CD4-positive, alpha-beta T cell treated with Interferon alpha-2 for 1 hour (primary cell): Measurements from ENCODE around the gene SBF1.

Experiments
- DNase-seq, 2 donors: peaks; one replicate each; pipeline ENCODE4 v3.0.0-alpha.2; 2020 to 2022

SBF1 gene

DNA sequence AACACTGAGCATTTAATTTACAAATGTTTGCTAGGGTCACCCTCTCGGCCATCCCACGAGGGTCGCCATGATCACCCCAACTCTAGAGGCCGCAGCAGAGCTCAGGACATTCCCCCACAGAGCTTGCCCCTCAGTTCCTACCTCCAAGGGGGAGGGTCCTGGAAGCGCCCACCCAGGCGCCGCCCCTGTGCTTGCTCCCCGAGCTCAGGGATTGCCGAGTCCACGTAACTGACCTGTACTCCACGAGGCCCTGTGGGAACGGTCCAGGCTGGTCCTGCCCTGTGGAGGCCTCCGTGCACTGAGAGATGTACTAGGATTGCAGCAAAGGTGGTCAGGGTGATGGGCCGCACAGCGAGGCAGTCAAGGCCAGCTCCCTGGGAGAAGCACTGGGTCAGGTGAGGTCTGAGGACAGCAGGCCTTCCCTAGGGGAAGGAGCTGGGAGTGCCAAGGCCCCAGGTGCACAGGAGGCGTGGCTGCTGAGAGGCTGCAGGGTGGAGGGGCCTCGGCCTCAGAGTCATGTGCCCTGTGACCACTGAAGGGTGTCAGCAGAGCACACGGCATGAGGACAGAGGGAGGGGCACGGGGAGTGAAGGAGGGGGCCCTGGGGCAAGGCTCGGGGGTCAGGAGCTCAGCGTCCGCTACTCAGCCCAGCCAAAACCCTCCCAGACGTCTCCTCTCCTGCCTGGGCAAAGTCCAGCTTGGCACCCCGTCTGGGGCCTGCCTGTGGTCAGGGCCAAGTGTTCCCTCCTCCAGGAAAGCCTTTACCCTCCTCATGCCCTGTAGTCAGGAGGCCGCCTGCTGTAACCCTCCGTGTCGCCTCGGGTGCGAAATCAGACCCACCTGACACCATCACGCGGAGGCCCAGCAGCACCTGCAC is 9.4 kb upstream of the SBF1 start:
- no peak for DNase-seq

DNA sequence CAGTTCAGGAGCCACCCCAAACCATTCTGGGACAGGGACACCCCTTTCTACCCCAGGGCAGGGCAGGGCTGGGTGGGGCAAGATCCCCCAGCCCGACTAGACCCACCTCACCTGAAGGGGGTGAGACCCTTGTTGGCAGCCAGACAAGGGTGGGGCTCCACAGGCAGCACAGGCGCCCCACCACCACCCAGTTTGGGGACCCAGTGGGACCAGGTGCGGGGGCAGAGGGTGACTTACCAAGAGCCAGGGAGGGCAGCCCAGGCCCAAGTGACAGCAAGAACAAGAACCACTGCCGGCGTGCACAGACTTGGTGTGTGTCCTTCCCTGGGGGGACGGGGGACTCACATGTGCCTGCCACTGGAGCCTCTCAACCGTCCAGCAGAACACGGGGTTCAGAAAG is 8.7 kb upstream of the SBF1 start:
- DNase-seq = no peak

DNA sequence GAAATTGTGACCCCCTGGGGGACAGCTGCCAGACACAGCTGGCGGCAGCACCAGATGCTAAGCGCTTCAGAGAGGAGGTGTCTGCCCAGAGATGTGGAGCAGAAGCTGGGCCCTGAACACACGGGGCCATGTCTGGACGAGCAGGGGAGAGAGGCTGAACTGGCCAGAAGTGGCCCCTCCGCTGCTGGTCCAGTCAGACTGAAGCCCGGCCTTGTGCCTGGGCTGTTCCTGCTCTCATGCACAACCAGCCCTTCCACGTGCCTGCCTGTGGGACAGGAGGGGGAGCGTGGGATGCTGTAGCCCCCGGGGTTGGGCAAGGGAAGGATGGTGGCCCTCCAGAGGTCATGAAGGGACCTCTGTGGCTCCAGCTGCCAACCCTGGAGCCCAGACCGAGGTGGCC is 8.3 kb upstream of the SBF1 start:
- DNase-seq = no peak

DNA sequence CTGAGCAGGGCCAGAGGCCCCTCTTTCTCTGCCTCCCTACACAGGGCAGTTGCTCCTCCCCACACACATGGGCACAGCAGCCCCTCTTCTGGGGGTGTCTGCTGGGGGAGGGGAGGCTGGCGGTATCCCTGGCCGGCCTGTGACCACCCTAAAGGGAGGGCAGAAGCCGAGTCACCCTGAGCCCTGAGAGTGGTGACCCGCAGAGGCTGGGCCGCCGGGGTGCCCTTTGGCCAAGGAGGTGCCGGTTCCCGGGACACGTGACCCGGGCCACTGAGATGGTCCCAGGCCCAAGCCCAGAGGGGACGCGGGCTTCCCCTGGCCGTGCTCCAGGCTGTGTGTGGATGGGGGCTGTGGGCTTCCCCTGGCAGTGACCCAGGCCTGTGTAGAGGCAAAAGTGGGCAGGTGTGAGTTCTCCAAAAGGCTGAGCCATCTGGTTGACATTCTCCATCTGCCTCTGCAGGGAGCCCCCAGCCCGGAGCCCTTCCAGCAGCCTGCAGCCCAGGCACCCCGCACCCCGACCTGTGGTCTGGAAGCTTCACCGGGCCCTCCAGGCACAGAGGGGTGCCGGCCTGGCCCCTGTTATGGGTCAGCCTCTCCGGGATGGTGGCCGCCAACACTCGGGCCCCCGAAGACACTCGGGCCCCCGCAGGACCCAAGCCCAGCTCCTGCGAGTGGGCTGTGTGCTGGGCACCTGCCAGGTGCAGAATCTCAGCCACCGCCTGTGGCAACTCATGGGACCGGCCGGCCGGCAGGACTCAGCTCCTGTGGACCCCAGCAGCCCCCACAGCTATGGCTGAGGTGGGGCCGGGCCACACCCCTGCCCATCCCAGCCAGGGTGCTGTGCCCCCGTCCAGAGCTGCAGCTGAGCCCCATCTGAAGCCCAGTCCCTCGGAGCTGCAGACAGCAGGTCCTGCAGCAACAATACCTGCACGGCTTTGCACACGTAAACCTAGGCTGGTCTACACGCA is 7.6 kb upstream of the SBF1 start:
- DNase-seq = no peak

DNA sequence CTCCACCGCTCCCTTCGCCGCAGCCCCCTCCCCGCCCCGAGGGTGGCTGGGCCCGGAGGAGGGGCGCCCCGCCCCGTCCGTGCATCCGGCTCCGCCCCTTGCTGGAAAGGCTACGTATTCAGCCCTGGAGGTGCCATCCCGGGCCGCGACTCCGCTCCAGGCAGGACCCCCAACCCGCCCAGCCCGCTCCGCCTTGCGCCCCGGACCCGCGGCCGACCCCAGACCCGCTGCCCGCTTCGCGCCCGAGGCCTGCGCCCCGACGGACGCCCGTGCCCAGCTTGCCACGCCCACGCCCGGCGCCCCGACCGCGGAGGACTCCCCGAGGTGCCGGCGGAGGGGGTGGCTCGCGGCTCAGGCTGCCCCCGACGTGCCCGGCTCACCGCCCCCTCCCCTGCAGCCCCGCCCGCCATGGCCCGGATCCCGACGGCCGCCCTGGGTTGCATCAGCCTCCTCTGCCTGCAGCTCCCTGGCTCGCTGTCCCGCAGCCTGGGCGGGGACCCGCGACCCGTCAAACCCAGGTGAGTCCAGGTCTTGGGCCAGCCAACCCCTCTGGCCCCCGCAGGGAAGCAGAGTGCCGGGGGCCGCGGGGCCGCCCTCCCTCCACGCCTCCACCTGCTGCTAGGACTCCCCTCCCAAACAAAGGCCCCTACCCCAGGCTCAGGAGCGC is 6.7 kb upstream of the SBF1 start, which contains the start of gene ADM2:
Gene ADM2 (plus strand): TSS at position 104 of the 667 bp plus-strand sequence. CDS start 305 bp downstream, at position 409.
- peak; percentile 51 to 76 for DNase-seq

DNA sequence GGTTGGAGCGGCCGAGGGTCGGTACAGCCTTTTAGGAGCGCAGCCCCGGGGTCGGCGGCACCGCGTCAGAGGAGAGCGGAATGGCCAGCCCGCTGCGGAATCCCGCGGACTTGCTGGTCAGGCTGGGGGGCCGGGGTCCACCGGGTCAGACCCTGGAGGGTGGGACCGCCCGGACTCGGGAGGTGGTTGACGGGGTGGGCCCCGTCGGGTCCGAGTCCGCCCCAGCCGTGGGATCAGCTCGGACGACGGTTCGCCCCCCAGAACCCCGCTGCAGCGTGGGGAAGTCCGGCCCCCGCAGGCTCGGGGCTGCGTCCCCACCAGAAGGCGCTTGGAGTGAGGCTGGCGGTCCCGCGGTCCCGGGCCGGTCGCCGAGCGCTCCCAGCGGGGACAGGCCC is 6.2 kb upstream of the SBF1 start:
- no peak for DNase-seq

DNA sequence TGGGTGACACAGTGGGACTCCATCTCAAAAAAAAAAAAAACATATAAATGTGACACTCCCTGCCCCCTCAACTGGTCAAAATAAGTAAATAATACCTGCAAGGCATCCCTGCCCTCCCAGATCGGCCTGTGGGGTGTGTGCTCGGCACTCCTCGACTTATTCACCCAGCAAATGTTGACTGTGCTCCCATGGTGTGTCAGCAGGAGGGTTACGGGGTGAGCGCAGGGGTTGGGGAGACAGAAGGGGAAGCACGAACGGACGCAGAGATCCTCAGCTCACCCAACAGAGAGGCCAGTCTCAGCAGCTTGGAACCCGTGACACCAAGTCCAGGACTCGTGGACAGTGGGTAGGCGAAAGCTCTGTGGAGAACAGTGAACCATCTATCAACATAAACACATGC is 4.9 kb upstream of the SBF1 start:
- DNase-seq = no peak

DNA sequence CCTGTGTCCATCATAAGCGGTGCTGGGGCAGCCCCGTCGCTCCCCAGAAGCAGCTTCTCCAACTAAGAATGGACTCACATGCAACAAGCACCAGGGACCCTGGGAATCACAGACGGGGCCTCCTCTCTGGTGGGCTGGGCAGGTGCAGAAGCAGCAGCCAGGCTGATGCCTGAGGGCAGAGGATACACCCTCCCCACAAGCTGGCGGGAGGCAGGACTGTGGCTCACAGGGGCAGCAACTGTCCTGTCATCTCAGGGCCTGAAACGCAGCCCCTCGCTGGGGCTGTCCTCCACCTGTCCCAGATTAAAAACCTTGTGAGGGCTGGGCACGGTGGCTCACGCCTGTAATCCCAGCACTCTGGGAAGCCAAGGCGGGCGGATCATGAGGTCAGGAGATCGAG is 3.1 kb upstream of the SBF1 start:
- no peak for DNase-seq

DNA sequence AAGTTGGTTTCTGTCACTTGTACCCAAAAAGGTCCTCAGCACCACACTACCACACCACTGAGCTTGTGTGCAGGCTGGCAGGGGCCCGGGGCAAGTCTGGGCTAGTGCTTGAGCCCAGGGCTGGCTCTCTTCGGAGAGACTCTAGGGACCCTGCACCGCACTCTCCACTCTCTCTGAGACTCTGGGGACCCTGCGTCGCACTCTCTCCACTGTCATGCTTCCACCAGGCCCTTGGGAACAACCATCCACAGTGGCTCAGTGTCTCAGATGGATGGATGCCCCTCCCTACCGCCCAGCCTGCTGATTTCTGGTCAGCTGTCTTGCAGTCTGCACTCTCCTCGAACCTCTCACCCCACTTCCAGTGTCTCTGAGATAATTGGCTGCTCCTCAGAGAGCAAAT is 2.0 kb upstream of the SBF1 start:
- DNase-seq = no peak

DNA sequence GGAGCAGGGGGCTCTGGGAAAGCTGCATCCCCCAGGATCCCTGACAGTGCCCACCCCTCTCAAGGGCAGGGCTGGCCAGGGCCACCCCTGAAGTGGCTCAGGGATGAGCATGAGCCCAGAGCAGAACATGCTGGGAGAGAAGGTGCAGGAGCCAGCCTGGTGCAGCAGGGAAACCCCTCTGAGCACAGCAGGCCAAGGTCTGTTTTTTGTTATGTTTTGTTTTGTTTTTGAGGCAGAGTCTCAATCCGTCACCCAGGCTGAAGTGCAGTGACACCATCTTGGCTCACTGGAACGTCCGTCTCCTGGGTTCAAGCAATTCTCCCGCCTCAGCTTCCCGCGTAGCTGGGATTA is 792 bp upstream of the SBF1 start:
- no peak for DNase-seq

DNA sequence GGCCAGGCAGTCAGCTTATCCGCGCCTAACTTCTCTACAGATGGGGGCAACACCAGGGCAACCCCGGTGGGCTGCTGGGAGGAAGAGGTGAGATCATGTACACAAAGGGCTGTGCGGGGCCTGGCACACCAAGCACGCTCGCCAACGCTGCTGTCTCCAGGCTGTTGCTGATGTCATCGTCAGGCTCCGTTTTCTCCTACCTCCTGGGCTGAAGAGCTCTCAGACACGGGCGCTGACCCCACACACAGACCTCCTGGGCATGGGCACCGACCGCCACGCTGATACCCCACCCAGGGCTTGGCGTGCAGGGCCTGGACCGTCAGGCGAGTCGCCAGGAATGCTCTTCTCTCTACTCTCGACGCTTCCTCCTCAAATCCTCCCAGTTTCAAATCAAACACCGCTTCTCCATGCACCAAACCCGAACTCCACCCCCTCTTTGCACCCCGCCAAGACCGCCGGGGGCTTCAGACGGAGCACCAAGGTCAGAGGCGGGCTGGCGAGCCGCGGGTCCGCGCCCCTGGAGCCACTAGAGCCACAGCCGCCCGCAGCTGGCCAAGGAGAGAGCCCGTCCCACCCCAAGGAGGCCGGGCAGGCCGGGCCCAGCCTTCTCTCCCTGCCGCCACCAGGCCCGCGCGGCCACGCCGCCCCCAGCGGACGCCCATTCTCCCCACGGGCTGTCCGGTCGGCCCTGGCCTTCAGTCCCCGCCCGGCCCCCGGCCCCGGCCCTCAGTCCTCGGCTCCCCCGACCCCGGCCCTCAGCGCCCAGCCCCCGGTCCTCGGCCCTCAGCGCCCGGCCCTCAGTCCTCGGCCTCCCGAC is 772 bp downstream of the SBF1 start:
- peak in 1 of 2 donors; percentile 16 for DNase-seq

DNA sequence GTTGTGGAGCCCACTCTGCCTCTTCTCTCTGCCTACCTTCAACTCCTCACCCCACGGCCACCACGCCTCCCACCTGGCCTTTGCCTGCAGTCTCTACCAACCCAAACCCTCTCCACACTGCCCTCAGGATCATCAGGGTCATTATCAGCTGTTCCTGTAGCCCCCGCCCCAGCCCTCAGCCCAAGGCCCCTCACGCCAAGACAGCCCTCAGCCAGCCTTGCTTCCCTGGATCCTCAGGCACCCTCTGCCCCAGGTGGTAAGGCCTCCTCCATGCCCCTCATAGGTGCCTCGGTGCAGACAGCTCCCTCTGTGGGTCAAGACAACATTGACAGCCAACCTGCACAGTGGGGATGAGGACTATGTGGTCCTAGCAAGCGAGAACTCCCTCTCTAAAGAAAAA is 1.7 kb downstream of the SBF1 start:
- peak; percentile 47 to 69 for DNase-seq

DNA sequence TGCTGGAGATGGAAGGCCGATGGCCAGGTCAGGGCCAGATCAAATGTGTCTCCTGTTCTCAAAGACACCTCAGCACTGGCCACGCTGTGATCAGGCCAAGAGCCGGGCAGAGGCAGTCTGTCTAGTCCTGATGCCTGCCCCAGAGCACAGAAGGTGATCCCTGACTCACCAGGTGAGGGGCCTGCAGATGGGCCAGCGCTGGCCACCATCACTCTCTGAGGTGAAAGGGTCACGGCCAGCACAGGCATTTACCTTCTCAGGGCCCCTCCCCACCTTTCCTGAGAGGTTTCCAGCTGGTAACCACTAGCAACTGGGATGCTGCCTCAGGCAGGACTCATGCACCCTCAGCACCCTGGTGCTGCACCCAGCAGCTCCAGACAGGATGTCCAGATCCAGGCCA is 2.9 kb downstream of the SBF1 start:
- DNase-seq = no peak

DNA sequence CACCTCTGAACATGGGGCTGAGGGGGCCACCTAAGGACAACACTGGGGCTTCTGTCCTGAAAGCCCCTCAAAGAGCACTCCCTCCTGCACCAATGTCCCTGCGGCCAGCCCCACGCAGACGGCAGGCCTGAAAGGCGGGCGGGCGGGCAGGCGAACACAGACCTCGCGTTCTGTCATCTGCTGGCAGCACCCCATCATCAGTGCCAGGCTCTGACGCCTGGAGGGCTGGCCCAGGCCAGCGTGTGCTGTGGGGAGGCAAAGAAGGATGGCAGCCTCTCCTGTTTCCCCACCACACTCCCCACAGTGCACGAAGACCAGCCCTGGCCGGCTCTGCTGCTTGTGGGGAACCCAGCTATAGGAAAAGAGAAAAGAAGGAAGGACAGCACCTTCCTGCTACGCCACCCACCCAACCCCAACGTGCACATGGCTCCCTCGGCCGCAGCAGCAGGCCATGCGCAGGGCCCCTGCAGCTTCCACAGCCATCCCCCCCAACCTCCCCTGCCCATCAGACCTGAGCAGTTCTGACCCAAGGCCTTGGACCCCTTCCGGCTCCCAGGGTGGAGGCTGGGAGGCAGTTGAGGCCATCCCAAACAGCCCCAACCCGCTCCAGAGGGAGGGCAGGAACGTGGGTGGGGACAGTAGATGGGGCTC is 3.5 kb downstream of the SBF1 start:
- no peak for DNase-seq

DNA sequence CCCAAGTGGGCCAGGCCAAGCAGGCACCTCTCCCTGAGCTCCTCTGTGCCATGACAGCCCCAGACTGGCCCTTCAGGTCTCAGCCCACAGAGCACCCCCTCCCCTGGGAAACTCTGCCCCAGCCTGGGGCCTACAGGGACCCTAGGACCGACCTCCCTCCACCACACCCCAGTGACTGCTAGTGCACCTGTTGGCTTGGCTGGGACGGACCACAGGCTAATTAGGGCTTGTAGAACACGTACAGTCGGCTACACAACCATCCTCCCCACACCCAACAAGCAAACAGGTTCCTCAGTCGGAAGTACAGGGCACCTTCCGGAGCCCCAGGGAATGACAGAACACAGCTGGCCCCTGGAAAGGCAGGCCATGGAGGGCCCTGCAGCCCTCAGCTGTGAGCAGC is 4.3 kb downstream of the SBF1 start:
- no peak for DNase-seq

DNA sequence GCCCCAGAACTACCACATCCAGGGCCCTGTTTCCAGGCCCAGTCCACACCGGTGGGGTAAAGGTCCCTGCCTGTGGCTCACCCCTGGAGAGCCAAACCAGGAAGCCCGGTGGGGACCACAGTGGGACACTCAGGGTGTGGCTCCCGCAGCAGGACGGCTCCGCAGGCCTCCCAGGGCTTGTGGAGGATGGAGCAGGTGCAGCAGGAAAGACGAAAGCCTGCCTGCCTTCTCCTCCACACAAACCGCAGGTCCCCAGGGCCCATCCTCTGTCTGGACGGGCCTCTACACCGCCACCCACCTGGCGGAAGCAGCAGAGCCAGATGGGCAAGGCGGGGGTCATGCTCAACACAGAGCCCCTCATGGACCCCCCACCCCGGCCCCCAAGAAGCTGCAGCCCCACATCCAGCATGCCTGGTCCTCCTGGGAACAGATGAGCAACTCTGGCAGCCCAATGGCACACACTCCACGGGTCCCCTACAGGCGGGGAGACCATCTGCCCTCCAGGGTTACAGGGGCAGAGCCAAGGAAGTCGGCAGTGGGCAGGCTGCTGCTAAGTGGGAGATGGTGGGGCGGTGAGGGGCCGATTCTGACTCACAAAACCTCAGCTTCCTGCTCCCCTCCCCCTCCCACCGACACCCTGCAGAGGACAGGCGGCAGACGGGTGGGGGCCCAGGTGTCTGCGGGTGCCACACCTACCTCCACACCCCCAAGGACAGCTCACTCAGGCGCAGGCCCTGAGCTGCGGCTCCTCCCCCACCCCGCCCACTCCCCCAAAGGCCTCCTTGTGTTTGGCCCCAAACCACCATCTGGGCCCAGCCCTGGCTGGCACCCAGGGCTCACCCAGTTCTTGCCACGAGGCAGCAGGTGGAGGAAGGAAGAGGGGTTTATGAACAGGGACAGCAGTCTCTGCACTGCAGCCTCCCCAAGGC is 5.2 kb downstream of the SBF1 start:
- peak; percentile 97 to 98 for DNase-seq

DNA sequence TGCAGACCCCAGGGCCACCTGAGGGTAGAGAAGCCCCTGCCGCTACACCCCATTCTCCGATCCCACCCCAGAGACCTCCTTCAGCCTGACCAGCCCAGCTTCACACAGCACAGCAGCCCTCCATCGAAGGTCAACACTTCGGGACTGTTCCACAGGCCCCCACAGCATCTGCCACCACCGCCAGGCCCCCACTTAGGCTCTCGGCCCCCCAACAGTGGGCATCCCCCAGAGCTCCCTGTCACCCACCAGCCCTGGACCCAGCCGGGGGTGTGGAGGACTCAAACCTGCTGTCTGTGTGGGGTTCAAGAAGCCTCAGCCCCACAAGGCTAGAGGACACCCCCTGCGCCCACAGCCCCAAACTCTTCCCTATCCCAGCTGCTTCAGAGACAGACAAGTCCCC is 6.2 kb downstream of the SBF1 start:
- DNase-seq = no peak

DNA sequence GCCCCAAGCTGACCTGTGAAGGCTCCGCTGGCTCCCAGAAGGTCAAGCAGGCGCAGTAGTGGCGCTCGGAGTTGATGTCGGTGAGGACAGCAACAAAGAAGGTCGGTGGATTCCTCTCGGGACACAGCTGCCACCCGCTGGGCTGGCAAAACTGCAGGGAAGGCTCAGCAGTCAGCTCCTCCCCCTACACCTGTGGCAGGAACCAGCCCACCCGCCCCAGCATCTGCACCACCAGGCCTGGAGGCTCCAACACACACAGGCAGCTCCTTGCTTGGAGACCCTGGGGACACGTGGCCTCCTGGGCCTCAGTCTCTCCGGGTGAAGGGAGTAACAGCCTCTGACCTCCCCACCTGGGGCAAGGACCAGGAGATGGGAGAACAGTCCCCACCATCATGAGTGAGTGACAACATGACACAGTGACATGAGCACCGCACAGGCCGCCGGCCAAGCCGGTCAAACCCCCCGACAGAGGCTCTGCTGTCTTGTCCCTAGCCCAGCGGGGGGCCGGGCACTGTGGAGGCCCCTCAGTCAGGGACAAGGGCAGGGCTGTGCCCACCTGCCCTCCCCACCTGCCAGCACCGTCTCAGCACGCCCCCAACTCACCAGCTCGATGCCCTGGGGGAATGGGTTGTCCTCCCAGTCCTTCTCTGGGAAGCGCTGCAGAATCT is 6.9 kb downstream of the SBF1 start:
- DNase-seq = no peak

DNA sequence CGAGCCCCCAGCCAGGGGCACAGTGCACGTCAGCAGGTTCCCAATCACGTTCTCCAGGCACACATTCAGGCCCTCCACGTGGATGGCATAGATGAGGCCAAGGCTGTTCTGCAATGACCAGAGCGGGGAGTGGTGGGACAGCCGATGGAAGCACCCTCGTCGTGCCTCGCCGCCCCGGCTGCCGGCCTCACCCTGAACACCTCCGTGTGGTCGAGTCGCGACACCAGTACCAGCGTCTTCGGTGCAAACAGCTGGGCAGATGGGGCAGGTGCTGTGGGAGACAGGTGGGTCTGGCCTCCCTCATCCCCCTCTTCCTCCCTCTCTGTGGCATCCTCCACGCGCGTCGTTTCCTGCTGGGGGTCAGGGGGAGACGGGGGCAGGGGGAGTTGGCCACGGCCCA is 7.5 kb downstream of the SBF1 start:
- no peak for DNase-seq
